K562 (cell line): ENCODE measurements around the gene KIAA0040. TPM values are rescaled to one million over a fixed set of nuclear protein-coding genes. Genes with fewer than 3 reads are reported as not detected.

ENCODE experiments used
- ATAC-seq: fragments of 200-7000 bp; cut with Tn5 transposase; 3 replicates; pipeline ENCODE4 v1.9.1; 2020; ENCODE audit warnings: moderate library complexity
- BruUV-seq: library from RNA; stranded (reverse); fragments of 400-500 nt; replicated peaks from 2 replicates; lab custom pipeline; 2021; lab: Mats Ljungman, UMichigan
- CTCF ChIA-PET: fragments of 300-600 bp; formaldehyde crosslinking; extraction: SDS; loops from one replicate; lab custom pipeline; 2021; ENCODE audit warnings: low intra/inter-chr PET ratio; lab: Yijun Ruan, JAX
- POLR2A ChIA-PET: fragments of 300-600, 350-650 bp; sonication (Branson Sonifier 250); formaldehyde crosslinking; extraction: SDS; loops from one replicate; lab custom pipeline; 2021; ENCODE audit warnings: antibody characterized with exemption, inconsistent platforms; lab: Yijun Ruan, JAX
- DNase-seq, 4 experiments: peaks; one replicate each; pipeline versions ENCODE4 v3.0.0 to v3.0.0-alpha.2; 2011 to 2018; ENCODE audit warnings: low spot score in 3 of 4, mixed read lengths in 3 of 4; ENCODE audit errors: extremely low read depth in 1 of 4
- FAIRE-seq: peaks from 2 replicates; lab custom pipeline; 2011; peaks lifted over from hg19 to GRCh38; lab: Jason Lieb, UNC
- H2AFZ ChIP-seq: 2 replicates; pipeline ENCODE4 v1.6.0; 2011; ENCODE audit warnings: low read depth, low read length, control low read depth, inconsistent platforms
- H3K27ac ChIP-seq: fragments of 200-600 bp; 3 replicates; pipeline ENCODE4 v1.8.0; 2011; ENCODE audit warnings: low read depth, mild to moderate bottlenecking, control low read depth, inconsistent platforms, low read length, moderate library complexity, mixed read lengths; ENCODE audit errors: extremely low read depth
- H3K27me3 ChIP-seq, 2 experiments: fragments of 300-600 bp in 1 of 2; 2 replicates in 1 of 2; 3 replicates in 1 of 2; pipeline versions ENCODE4 v1.6.0 to v1.8.0; 2011; ENCODE audit warnings: inconsistent platforms in 2 of 2, low read length in 2 of 2, mild to moderate bottlenecking in 1 of 2, mixed read lengths in 1 of 2, moderate library complexity in 1 of 2; ENCODE audit not compliant: control insufficient read depth in 2 of 2, insufficient read depth in 2 of 2
- H3K36me3 ChIP-seq: fragments of 300-600 bp; 3 replicates; pipeline ENCODE4 v1.8.0; 2011; ENCODE audit warnings: mild to moderate bottlenecking, low read length, inconsistent platforms; ENCODE audit not compliant: control insufficient read depth, insufficient read depth
- H3K4me1 ChIP-seq, 2 experiments: fragments of 200-600 bp in 1 of 2; replicated peaks in 1 of 2; 2 replicates in 1 of 2; 3 replicates in 1 of 2; pipeline versions ENCODE4 v1.5.1 to v1.8.0; 2011; ENCODE audit warnings: inconsistent platforms in 2 of 2, low read length in 2 of 2, mild to moderate bottlenecking in 1 of 2, mixed read lengths in 1 of 2, moderate library complexity in 1 of 2; ENCODE audit not compliant: control insufficient read depth in 2 of 2, insufficient read depth in 2 of 2
- H3K4me2 ChIP-seq: 2 replicates; pipeline ENCODE4 v1.6.1; 2011; ENCODE audit warnings: low read length, control low read depth, inconsistent platforms, mixed read lengths; ENCODE audit not compliant: insufficient read depth
- H3K4me3 ChIP-seq: fragments of 200-600 bp; sonication (generic), shearing (Covaris generic); 2 replicates; pipeline ENCODE4 v1.5.1; 2016; ENCODE audit warnings: control low read depth, inconsistent platforms
- H3K79me2 ChIP-seq: fragments of 200-600 bp; 3 replicates; pipeline ENCODE4 v1.8.0; 2011; ENCODE audit warnings: low read length, inconsistent platforms; ENCODE audit not compliant: control insufficient read depth, insufficient read depth
- H3K9ac ChIP-seq, 2 experiments: 2 replicates each; pipeline versions ENCODE4 v1.6.0 to v1.6.1; 2011; ENCODE audit warnings: low read depth in 2 of 2, low read length in 2 of 2, control low read depth in 1 of 2, inconsistent platforms in 1 of 2, mild to moderate bottlenecking in 1 of 2, mixed read lengths in 1 of 2; ENCODE audit not compliant: insufficient read depth in 1 of 2
- H3K9me1 ChIP-seq: one replicate; pipeline ENCODE4 v1.6.0; 2011; ENCODE audit warnings: inconsistent platforms, mild to moderate bottlenecking, low read length, moderate library complexity; ENCODE audit not compliant: control insufficient read depth, insufficient read depth
- H3K9me3 ChIP-seq: replicated peaks from 2 replicates; pipeline ENCODE4 v1.5.1; 2011; ENCODE audit warnings: low read depth, low read length, inconsistent platforms; ENCODE audit not compliant: control insufficient read depth, insufficient read depth
- H4K20me1 ChIP-seq: replicated peaks from 2 replicates; pipeline ENCODE4 v1.6.1; 2011; ENCODE audit warnings: low read length, inconsistent platforms, mixed read lengths; ENCODE audit not compliant: control insufficient read depth, insufficient read depth
- ARID3A ChIP-seq: IDR thresholded peaks from 2 replicates; pipeline ENCODE4 v1.6.1; 2012; ENCODE audit warnings: low read depth, low read length, improper control_type of control experiment, borderline replicate concordance
- CEBPG ChIP-seq, 3 experiments: fragments of 200-800 bp in 1 of 3; sonication (Bioruptor generic) in 1 of 3; sonication (generic) in 1 of 3; formaldehyde crosslinking in 1 of 3; IDR thresholded peaks in 2 of 3; conservative IDR thresholded peaks in 1 of 3; 2 replicates each; pipeline versions ENCODE4 v1.6.1 to v1.8.0; 2016 to 2022; ENCODE audit warnings: missing compliant biosample characterization in 2 of 3, missing genetic modification characterization in 2 of 3, mild to moderate bottlenecking in 1 of 3, missing genetic modification reagents in 1 of 3
- E2F5 ChIP-seq: sonication (generic); formaldehyde crosslinking; IDR thresholded peaks from 2 replicates; pipeline ENCODE4 v1.8.0; 2022; ENCODE audit warnings: mild to moderate bottlenecking, missing genetic modification reagents
- FOXA3 ChIP-seq, 2 experiments: fragments of 450-650 bp in 1 of 2; sonication (generic) in 1 of 2; formaldehyde crosslinking; IDR thresholded peaks in 1 of 2; conservative IDR thresholded peaks in 1 of 2; 2 replicates each; pipeline versions ENCODE4 v1.4.0 to v1.8.0; 2020 to 2022; ENCODE audit warnings: mild to moderate bottlenecking in 2 of 2, missing genetic modification reagents in 1 of 2
- HDAC6 ChIP-seq: IDR thresholded peaks from 2 replicates; pipeline ENCODE4 v1.6.1; 2012; ENCODE audit warnings: low read depth, mild to moderate bottlenecking, control low read depth, inconsistent platforms, low read length, moderate library complexity
- HNRNPLL ChIP-seq: fragments of 200-400 bp; formaldehyde crosslinking; IDR thresholded peaks from 2 replicates; pipeline ENCODE4 v1.6.1; 2017; ENCODE audit warnings: low read length, low read depth, mild to moderate bottlenecking; ENCODE audit not compliant: poor library complexity, severe bottlenecking
- MED1 ChIP-seq: sonication (generic); formaldehyde crosslinking; IDR thresholded peaks from 2 replicates; pipeline ENCODE4 v1.8.1; 2023; ENCODE audit warnings: missing genetic modification reagents, borderline replicate concordance
- MYBL2 ChIP-seq, 2 experiments: fragments of 450-650 bp in 1 of 2; sonication (generic) in 1 of 2; formaldehyde crosslinking in 1 of 2; IDR thresholded peaks; 2 replicates each; pipeline versions ENCODE4 v1.6.1 to v1.8.1; 2017 to 2022; ENCODE audit warnings: borderline replicate concordance in 1 of 2, inconsistent platforms in 1 of 2, low read depth in 1 of 2, mild to moderate bottlenecking in 1 of 2, missing genetic modification reagents in 1 of 2, moderate library complexity in 1 of 2
- SREBF2 ChIP-seq: sonication (generic); formaldehyde crosslinking; IDR thresholded peaks from 2 replicates; pipeline ENCODE4 v1.4.0; 2020; ENCODE audit warnings: mild to moderate bottlenecking, missing genetic modification reagents
- TAF7 ChIP-seq: fragments of 450-650 bp; IDR thresholded peaks from 2 replicates; pipeline ENCODE4 v1.6.1; 2016; ENCODE audit warnings: missing genetic modification characterization, missing compliant biosample characterization
- TBL1XR1 ChIP-seq, 2 experiments: IDR thresholded peaks; 2 replicates each; pipeline ENCODE4 v1.6.1; 2012; ENCODE audit warnings: improper control_type of control experiment in 2 of 2, low read length in 2 of 2, mild to moderate bottlenecking in 1 of 2
- ZNF707 ChIP-seq: fragments of 250-450 bp; sonication (Bioruptor Pico); conservative IDR thresholded peaks from 2 replicates; pipeline ENCODE4 v1.8.0; 2022; ENCODE audit warnings: inconsistent platforms, mild to moderate bottlenecking, moderate library complexity
- ZNF830 ChIP-seq: fragments of 250-450 bp; sonication (Bioruptor Pico); IDR thresholded peaks from 2 replicates; pipeline ENCODE4 v1.5.0; 2021; ENCODE audit warnings: mild to moderate bottlenecking
- WGBS: fragments of 100-300 bp; shearing (Covaris generic); methylation state at CpG from one replicate; pipeline ENCODE4 v1.1.6; 2016; ENCODE audit warnings: low coverage, mixed read lengths; ENCODE audit not compliant: insufficient coverage; ENCODE audit errors: missing lambda C conversion rate; 5-methylcytosine and 5-hydroxymethylcytosine counted together
- in situ Hi-C: fragments of 300-500 bp; cut with MboI; formaldehyde crosslinking; loops from 4 replicates; pipeline ENCODE4 v1.15.0; 2018; ENCODE audit warnings: inconsistent platforms, mixed read lengths
- intact Hi-C: fragments of 100-400 bp; cut with micrococcal nuclease; formaldehyde crosslinking; loops from 2 replicates; pipeline ENCODE4 v1.14.2; 2022
- polyA plus RNA-seq, 8 experiments: library from polyadenylated mRNA; depleted of rRNA in 4 of 8; stranded (reverse) in 5 of 8; unstranded in 3 of 8; fragments of >200 nt; fragmentation: Nextera tagmentation in 2 of 8; fragmentation: Illumina TruSeq in 1 of 8; extraction: Ambion mirVana in 2 of 8; extraction: Trizol in 1 of 8; gene quantifications; 2 replicates each; pipeline versions ENCODE4 v1.2.1 to v1.2.3, GENCODE V29; 2011 to 2014; ENCODE audit warnings: inconsistent platforms in 1 of 8, missing spikeins in 1 of 8
- total RNA-seq, 7 experiments: library from RNA; depleted of rRNA in 6 of 7; stranded (reverse); fragments of >200 nt in 6 of 7; fragmentation: Illumina TruSeq in 2 of 7; extraction: Trizol in 2 of 7; gene quantifications; 2 replicates each; pipeline versions ENCODE4 v1.2.1 to v1.2.3, GENCODE V29; 2011 to 2021; ENCODE audit warnings: low replicate concordance in 1 of 7
- TF ChIP-seq, protein P1 (sequence below): fragments of 250-450 bp; sonication (Bioruptor Pico); IDR thresholded peaks from 2 replicates; pipeline ENCODE4 v1.5.0; 2021

The KIAA0040 gene
- total and polyA plus RNA-seq, 9 of the 15 experiments (the other 6 are each of a cell fraction or from before 2014, with no cell fraction given), result 3.4 to 13.6 (median 7.1) TPM

- TF ChIP-seq ARID3A (no peak), HDAC6 (no peak), SREBF2 (CRISPR knock-in tag) (no peak), MED1 (no peak), E2F5 (CRISPR knock-in tag) (no peak), TAF7 (tag) (no peak), CEBPG (CRISPR knock-in tag; IDR thresholded peaks at IDR 0.05) (no peak), CEBPG (tag; conservative IDR thresholded peaks at IDR 0.05 in 1 of 2, IDR thresholded peaks at IDR 0.05 in 1 of 2) (no peak)
Measured at GRCh38 chr1:175178456-175178855, 14.1 kb downstream of the KIAA0040 start (continued).

DNA sequence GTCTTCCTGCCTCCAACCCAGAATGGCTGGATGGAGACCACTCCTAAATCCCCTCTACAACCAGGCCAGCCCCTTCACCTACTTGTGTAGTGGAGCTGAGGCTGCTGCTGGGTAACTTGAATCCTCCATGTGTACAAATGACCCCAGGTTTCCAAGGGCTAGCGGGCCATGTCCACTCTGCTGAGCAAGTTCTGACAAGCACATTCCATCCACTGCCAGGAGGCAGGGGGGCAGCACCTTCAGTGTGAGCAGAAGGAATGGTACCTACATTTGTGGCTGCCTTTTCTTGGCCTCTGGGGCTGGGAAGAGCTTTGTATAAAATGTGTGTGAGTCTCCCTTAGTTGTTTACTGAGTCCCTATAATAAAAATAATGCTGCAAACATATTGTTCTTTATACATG, 14.5 kb downstream of the KIAA0040 start:
- Histone ChIP-seq H3K27me3 (no peaks in the 10 kb centered on the region), H3K36me3 (no peaks in the 10 kb centered on the region), H3K4me1 (peaks cover 11 to 21% of the 10 kb centered on the region in 2 experiments; a peak in 3 of 5 replicates), H3K79me2 (no peaks in the 10 kb centered on the region), H3K27ac (no peak overlapping the region), H3K9me3 (no peaks in the 10 kb centered on the region), H2AFZ (no peak overlapping the region), H4K20me1 (no peaks in the 10 kb centered on the region; the same call in 1 of the 2 replicates), H3K4me2 (no peak overlapping the region), H3K9ac (peak overlapping the region in 1 of 2 experiments; percentile 8; a peak in 1 of 4 replicates), H3K9me1 (no peaks in the 10 kb centered on the region), H3K4me3 (no peak overlapping the region)
- in situ Hi-C loops, result no loop called here
- ChIA-PET CTCF (no interaction called here), POLR2A (interaction anchor here (1.2 to 4.6 kb wide), 2 partner anchors 10 to 14 kb away, joined by 5 to 24 read pairs; partner anchors contain the start of gene KIAA0040)
- DNase-seq, result no peak
- FAIRE-seq, result no peak
- BruUV-seq, result no TSS peak
- ATAC-seq, result no peak
- no peak for TF ChIP-seq ZNF707 (CRISPR knock-in tag)
- no peak for TF ChIP-seq FOXA3 (CRISPR knock-in tag; conservative IDR thresholded peaks at IDR 0.05 in 1 of 2, IDR thresholded peaks at IDR 0.05 in 1 of 2)
- no peak for TF ChIP-seq HNRNPLL
- TF ChIP-seq, protein P1, sequence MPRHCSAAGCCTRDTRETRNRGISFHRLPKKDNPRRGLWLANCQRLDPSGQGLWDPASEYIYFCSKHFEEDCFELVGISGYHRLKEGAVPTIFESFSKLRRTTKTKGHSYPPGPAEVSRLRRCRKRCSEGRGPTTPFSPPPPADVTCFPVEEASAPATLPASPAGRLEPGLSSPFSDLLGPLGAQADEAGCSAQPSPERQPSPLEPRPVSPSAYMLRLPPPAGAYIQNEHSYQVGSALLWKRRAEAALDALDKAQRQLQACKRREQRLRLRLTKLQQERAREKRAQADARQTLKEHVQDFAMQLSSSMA (CRISPR knock-in tag), result no peak
- TF ChIP-seq ZNF830 (CRISPR knock-in tag), result no peak
- no peak for TF ChIP-seq MYBL2 (IDR thresholded peaks at IDR 0.05; ENCODE audit: low read depth)
- no peak for TF ChIP-seq MYBL2 (CRISPR knock-in tag; IDR thresholded peaks at IDR 0.05; ENCODE audit: borderline replicate concordance)
- TF ChIP-seq TBL1XR1 (IDR thresholded peaks at IDR 0.05; ENCODE audit: low read length in 2 of 2), result no peak
- WGBS, result 33% methylated on average over 1 of the region's 1 CpG
- intact Hi-C loops, result no loop called here
